Renal cortical epithelial cell (primary cell): Measurements from ENCODE around the gene CYBA. TPM values are rescaled to one million over a fixed set of nuclear protein-coding genes. Genes with fewer than 3 reads are reported as not detected.
A peak's percentile ranks its signal among the peaks of the same experiment; 100 is the strongest.

Experiments used
- DNase-seq: peaks from one replicate; pipeline ENCODE4 v3.0.0-alpha.2; 2011; ENCODE audit warnings: low read depth
- total RNA-seq: library from RNA; depleted of rRNA; stranded (reverse); fragments of >200 nt; gene quantifications from 2 replicates; pipeline ENCODE4 v1.2.3, GENCODE V29; 2014

CYBA gene
- total RNA-seq = 594 and 1,266 TPM in 2 replicates

DNA sequence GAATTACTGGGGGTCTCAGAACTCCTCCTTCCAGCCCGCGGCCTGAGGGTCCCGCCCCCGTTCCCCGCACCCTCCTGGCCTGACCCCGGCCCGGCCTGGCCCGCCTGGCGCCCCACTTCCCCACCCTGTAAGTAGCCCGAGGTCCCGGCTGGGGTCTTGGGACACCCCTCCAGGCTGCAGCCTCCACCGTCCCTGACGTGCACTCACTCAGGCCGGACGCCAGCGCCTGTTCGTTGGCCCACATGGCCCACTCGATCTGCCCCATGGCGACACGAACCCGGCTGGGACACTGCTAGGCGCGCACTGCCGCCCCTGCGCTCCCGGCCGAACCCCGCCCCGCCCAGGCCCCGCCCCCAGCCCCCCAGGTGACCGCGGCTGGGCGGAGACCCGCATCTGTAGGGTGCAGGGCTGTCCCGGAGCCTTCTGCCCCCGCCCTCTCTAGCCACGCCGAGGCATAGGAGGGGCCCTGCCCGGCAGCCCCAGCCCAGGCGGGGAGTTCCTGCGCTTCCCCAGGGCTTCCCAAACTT lies at the start of gene CYBA:
CYBA (minus strand) TSS at position 305 of the 527 bp plus-strand sequence; CDS start at position 265, 40 bp downstream.
- peak; percentile 55 for DNase-seq

DNA sequence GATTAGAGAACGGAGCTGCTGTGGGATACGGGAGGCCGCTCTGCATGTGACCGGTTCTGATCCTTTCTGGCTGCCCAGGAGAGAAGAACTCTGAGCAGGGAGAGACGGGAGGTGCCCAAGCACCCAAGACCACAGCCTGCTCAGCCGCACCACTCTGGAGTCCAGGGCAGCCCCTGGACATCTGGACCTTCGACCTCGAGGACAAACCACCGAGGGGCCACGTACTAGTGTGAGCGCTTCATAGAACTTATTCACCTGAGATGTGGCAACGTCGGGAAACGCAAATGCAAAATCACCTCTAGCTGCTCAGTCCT lies 49.4 kb upstream of the CYBA start:
- no peak for DNase-seq

DNA sequence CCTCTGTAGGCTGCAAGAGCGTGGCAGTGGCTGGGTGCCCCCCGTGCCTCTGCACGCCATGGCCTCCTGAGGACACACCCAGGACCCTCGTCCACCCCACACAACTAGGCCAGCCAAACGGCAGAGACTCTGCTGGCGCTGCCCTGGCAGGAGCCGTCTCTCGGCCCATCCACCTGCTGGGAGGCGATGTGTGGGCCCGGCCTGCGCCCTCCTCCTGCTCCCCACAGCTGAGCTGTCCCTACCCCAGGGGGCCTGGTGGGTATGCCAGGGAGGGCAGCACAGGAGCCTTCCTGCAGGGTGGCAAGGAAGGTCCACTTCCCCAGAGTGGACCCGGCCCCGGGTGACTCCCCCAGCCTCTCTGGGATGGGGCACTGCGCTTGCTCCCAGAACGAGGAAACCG lies 48.3 kb upstream of the CYBA start:
- DNase-seq = no peak

DNA sequence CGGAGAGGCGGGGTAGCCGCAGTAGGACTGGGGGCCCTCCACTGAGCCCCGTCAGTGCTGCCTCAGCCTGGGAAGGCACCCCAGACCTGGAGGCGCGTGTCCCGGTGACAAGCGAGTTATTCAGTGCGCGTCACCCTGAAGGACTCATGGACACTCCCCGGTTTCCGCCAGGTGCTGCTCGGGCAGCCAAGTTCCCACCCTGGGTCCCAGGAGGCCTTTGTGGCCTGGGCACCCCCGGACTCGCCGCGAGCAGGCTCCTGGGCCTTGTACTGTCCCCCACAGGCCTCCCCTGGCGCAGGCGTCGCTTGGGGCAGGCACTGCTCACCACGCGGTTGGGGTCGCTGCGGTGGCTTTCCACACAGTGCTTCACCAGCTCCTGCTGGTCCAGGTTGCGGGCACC lies 47.8 kb upstream of the CYBA start:
- no peak for DNase-seq

DNA sequence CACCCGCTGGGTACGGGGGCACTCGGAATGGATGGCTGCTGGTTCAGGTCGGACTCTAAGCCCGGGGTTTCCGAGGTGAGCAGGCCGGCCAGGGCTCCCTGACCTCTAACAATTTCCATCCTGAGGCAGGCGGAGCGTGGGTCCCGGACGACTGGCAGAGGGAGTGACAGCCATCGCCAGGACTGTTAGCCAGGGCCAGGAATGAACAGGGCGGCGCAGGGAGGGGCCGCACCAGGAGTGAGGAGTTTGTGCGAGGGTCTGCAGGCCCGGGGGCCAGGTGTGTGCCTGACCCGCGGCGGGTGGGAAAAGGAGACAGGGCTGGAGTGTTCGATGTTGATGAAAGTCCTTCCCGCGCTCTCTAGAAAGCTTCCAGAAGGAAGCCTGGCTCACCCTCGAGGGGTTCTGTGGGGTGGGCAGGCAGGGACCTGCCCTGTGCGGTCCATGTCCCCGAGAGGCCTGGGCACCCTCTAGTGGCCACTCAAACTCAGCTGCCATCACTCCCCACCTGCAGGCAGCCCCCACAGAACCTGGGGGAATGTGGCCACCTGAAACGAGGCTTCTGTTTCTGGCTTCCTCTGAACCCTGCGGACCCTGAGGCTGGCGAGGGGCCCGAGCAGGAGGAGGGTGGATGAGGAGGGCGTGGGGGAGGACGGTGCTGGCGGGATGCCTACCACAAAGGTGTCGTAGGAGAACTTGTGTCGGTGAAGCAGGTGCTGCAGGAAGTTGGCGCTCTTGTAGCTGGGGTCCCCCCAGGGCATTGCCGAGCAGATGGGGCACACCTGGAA lies 47.2 kb upstream of the CYBA start:
- no peak for DNase-seq

DNA sequence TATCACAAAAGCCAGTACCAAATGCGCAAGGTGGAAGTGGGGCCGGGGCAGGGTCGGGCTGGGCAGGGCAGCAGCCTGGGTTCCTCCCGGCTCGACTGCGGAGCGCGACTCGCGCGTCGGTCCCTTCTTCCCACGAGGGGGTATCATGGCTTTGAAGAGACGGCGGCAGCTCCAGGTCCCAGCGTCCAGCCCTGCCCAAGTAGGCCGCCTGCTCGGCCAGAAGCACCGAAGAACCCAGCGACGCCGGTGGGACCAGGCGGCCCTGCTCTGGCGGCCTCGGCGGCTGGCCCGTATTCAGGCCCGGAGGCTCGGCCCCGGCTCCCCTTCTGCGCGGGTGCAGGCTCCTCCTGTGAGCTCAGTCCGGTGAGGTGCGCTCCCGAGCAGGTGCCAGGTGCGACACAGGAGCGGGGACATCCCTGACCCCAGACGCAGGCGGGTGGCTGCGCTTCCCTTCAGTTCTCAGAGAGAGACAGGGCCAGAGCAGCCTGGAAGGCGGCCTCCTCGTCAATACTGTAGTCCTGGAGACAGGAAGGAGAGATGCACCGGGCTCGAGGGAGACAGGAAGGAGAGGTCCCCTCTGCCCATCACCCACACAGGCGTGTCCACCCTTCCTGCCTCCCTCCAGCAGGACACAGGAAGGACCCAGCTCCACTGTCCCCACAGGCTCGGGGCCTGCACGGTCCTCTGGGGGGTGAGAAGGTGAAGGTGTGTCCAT lies 46.4 kb upstream of the CYBA start:
- no peak for DNase-seq

DNA sequence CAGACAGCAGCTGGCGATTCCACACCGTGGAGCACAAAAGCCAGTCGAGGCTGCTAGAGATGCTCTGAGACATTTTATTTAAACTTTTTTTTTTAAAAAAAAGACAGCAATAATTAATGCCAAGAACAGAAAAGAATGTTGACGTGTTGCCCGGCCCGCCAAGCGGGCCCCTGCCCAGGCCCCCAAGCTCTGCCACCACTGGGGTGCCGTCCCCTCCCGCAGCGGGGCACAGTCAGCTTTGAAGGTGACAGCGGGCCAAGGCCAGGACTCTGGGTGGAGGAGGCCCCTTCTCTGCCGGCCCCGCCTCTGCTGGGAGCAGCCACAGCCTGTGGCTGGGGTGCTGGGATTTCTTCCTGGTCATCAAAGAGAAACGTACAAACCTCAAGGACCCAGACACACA lies 45.6 kb upstream of the CYBA start:
- no peak for DNase-seq

DNA sequence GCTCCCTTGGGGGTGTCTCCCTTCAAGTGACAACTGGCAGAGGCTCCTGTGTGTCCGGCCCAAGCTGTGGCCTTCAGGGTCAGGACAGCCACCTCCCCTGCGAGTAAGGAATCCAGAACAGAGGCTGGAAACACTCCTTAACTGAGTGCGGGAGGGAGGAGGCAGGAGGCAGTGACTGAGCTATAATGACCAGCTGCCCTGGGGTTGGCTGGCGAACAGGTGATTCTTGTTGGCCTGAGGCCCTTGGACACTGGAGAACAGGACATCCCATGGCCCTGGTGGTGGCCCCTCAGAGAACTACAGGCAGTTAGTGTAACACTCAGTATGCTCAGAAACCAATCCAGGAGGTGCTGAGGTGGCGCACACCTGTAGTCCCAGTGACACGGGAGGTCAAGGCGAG lies 44.9 kb upstream of the CYBA start:
- no peak for DNase-seq

DNA sequence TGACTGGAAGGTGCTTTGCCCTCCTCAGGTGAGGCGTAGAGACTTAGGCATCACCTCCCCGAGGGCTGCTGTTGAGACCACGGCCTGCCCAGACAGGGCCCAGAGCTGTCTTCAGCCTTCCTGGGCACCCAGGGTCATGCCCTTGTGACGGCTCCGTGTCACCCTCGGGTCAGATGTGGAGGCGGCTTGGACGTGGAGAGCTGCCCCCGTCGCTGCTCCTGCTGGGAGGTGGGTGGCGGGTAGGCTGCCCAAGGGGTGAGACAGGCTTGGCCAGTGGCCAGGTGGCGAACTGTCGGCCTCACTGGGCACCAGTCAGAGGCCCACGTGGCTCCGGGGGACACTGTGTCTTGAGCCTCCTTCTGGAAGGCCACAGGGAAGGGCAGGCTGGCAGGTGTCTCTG lies 44.4 kb upstream of the CYBA start:
- no peak for DNase-seq

DNA sequence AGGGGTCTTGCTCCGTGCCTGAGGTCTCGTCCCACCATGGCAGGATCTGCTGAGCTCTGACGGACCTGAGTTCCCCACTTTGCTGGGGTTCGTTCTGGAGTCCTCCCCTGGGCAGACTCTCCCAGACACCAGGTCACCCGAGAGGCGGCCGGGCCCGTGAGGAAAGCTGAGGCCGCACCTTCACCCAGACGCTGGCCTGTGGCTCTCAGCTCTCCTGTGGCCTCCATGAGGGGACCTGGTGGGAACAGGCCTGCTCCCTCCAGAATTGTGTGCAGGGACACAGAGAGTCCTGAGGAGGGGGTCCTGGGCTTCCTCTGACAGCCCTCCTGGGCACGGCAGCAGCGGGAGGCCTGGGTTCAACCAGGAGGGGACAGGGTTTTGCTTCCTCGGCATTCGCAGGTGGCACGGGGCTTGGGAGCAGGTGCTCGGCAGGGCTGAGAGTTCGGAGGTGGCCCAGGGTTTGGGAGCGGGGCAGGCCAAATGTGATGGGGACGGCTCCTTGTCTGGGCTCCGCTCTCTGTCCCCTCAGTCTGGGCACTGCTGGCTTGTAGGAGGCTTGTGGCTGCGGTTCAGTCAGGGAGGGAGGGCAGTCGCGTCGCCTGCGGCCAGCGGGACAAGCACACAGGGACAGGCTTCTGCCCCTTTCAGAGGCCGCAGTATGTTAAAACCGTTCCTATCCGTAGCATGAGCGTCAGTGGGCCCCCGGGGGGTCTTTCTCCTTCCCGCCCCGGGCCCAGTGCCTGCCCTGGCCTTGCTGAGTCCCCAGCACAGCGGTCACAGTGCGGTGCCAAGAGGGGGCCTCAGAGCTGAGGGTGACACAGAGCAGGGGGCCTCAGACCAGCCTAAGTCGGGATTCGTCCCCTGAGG lies 43.6 kb upstream of the CYBA start:
- DNase-seq = no peak

DNA sequence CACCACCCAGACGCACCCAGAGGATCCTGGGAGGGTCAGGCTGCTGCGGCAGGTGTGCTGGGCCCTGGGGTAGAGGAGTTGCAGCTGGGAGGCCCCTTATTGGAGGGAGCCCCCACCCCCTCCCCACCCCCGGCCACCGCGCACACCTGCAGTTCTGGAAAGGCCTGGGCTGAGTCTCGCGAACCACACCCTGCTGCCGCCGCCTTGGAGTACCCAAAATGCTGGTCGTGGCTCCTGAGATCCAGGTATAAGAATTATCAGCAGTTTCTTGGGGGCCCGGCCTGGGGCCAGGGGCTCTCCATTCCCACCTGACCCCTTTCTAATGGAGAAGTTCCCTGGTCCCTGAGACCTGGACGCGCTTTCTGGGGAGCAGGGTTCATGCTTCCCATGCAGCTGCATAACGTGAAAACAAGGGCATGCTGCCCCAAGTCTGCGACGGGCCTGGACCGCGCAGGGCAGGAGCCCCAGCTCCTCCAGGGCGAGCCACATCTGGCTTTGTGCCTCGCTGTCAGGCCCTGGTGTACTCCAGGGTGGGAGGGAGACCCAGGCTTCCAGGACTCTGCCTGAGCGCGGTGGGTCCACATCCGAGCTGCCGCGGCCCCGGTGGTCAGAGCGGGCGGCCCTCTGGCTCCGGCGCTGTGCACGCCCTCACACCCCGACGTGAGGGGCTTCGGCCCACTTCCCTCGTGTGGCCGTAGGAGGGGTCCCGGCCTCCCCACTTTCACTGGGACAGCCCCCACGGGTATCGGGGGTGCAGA lies 42.7 kb upstream of the CYBA start:
- DNase-seq = no peak

DNA sequence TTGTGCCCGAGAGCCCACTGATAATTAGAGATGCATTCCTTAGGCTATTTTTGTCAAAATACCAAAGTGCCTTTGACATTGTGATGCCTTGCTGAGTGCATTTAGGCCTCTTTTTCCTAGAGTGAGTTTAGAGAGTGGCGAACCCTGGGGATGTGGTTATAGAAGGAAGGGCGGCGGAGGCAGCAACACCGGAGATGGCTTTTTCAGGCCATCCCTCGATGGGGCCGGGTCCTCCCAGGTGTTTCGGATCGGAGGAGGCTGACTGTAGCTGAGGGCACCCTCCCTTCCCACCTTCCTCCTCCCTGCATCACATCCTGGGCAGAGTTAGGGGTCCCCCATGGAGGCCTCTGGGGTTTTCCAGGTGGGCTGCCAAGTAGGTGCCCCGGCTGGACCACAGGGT lies 42.0 kb upstream of the CYBA start:
- DNase-seq = no peak

DNA sequence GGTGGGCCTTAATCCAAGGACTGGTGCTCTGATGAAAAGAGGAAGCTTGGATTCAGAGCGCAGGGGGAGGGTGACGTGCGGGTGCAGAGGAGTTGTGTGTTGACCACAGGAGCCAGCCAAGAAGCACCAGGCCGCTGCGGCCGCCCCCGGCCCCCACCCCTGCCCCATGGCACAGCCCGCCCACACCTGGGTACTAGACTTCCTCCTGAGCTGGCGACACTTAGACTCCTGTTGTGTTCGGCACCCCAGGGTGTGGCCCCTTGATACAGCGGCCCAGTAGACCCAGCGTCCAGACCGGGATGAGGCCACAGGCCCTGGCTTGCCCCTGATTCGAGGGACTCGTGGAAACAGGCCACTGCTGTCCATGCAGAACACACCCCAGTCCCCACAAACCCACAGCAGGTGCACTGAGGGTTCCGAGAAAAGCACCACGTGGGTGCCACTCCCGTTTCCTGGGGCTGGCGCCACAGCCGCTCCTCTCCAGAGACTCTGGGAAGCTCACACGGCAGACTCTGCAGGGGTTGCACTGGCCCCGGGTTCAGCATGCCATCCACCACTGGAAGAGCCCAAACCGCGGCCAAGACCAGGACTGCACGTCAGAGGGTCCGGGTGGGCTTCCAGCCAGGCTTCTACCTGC lies 41.2 kb upstream of the CYBA start:
- no peak for DNase-seq

DNA sequence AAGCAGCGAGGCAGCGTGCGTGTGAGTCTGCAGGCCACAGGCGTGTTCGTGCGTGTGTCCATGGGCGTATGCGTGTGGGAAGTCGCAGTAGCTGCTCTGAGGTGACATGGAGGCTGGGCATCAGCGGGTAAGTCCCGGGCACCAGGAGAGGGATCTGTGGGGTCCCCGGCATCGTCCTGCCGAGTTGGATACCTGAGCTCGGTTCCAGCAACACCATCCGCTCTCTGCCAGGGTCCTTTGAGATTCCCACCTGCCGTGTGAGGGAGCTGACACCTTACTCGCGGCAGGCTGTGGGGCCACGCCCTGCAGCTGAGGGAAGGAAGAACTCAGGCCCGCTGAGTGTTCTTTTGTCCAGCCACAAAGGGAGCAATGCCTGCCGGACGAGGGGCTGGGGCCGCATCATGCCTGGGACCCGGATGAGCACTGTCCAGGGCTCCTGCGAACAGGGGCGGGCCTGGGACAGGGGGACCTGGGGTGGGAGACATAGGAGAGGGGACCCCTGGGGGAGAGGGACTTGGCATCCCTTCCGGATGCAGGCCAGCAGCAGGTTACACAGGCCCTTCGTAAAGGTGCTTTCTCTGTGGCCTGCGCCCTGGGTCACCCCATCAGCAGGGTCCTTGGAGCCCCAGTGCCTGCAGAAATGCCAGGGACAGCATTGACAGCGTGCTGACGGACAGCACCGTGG lies 40.4 kb upstream of the CYBA start:
- DNase-seq = no peak

DNA sequence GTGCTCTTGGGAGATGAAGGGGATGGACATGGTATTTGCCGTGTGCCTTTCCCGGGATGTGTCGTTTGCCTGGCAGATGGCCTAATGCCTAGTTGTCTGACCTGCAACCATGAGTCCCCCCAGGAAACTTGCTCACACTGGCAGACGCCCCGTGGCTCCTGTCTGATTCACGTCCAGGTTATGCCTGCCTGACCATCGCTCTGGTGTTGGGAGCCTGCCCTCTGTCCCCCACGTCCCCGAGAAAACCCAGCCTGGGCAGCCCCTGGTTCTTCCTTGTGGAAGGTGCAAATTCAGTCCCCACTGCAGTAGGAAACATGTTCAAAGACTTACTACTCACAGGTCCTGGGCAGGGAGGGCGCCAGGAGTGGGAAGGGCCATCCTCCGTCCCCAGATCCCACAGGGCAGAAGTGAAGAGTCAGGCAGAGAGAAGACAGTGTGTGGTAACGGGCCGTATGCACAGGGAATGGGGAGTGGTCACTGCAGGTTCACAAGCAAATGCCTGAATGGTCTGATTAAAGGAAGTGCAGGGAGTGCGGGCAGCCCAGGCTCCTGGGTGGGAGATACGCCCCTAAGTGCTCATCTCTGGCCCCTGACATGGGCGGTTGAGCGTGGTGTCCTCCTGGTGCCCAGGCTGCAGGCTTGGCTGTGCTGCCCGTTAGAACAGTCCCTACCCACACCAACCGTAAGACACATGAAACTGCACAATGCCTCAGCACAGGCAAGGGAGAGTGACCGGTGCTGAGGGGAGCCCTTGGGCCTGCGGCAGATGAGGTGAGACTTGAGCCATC lies 39.7 kb upstream of the CYBA start:
- DNase-seq = no peak

DNA sequence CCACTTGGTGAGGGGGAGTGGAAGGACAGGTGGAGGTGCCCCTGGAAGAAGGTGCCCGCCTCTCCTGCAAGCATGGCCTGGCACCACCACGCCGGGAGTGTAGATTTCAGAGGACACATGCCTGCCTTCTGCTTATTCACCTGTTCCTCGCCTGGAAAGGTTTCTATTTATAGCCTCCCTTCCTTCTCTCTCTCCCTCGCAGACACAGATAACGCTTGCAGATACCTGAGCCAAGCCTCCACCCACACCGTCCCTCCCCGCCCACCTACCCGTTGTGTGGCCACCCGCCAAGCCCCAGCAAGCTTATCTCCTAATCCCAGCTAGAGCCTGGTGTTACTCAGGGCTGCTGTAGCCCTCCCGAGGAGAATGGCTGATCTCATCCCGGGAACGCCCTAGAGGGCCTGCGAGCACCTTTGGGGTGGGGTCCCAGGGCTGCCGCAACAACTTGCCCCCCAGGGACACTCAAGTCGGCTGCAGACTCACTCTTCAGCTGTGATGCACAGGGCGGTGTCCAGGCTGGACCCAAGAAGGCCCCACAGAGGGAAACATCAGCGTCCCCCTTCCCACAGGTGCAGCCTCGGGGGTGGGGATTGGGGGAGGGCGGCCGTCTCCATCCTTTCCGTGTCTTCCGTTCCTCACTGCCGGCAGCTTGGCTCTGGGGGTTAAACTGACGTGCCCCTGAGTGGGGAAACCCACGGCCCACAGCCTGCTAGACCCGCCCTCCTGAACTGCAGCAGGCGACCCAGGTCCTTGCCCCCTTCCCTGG lies 37.3 kb upstream of the CYBA start:
- no peak for DNase-seq

DNA sequence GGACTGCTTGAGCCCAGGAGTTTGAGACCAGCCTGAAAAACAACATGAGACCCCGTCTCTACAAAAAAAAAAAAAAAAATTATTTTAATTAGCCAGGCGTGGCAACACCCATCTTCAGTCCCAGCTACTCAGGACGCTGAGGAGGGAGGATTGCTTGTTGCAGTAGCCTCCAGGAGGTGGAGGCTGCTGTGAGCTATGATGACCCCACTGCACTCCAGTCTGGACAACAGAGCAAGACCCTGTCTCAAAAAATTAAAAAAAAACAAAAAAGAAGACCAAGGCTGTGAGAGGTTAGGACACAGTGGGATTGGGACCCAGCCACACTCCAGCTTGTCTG lies 36.8 kb upstream of the CYBA start:
- DNase-seq = no peak

DNA sequence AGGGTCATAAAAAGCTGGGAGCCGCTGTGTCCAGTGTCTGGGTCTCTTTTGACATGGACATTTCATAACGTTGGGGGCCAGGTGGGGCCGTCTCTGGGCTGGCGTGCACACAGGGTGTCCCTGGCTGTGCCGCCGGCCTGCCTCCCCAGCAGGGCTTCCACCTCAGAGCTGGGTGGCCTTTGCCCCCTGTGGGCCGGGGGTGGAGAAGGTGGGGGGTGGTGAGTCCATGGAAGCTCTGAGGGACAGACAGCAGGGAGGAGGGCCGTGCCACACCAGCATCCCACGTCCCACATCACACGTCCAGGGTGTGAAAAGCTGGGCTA lies 36.4 kb upstream of the CYBA start:
- no peak for DNase-seq
